Endothelial cell (in vitro differentiated cells): ENCODE measurements around the gene PDZD2. TPM values are rescaled to one million over a fixed set of nuclear protein-coding genes. Genes with fewer than 3 reads are reported as not detected.

Source experiments
- DNase-seq: peaks from one replicate; pipeline ENCODE4 v3.0.0; 2021; ENCODE audit warnings: low spot score
- H3K27ac Mint-ChIP-seq: one replicate; pipeline ENCODE4 v1.8.0; 2021; ENCODE audit warnings: mixed read lengths, inconsistent platforms; ENCODE audit not compliant: unreplicated experiment
- H3K27me3 Mint-ChIP-seq: one replicate; pipeline ENCODE4 v1.8.0; 2021; ENCODE audit warnings: mild to moderate bottlenecking, moderate library complexity, mixed read lengths, inconsistent platforms; ENCODE audit not compliant: unreplicated experiment
- H3K36me3 Mint-ChIP-seq: one replicate; pipeline ENCODE4 v1.8.0; 2021; ENCODE audit warnings: mild to moderate bottlenecking, low read depth, mixed read lengths, inconsistent platforms; ENCODE audit not compliant: unreplicated experiment
- H3K4me1 Mint-ChIP-seq: one replicate; pipeline ENCODE4 v1.8.0; 2021; ENCODE audit warnings: mild to moderate bottlenecking, mixed read lengths, inconsistent platforms; ENCODE audit not compliant: unreplicated experiment
- H3K4me3 Mint-ChIP-seq: one replicate; pipeline ENCODE4 v1.8.0; 2021; ENCODE audit warnings: mild to moderate bottlenecking, mixed read lengths, inconsistent platforms; ENCODE audit not compliant: unreplicated experiment
- H3K9me3 Mint-ChIP-seq: one replicate; pipeline ENCODE4 v1.8.0; 2021; ENCODE audit warnings: mixed read lengths, inconsistent platforms; ENCODE audit not compliant: unreplicated experiment
- CTCF ChIP-seq: fragments of 200-600 bp; sonication (generic); IDR thresholded peaks from one replicate; pipeline ENCODE4 v1.5.0; 2021; ENCODE audit warnings: antibody characterized with exemption; ENCODE audit not compliant: unreplicated experiment
- total RNA-seq: library from RNA; stranded (reverse); fragmentation: NEBNext Ultra II Directional; extraction: Animal tissue kit (Norgen Biotek cat#: 25700); gene quantifications from one replicate; pipeline ENCODE4 v1.2.1, GENCODE V29; 2021; ENCODE audit not compliant: unreplicated experiment

The PDZD2 gene
- total RNA-seq, 1 donor from 2014 or later = 71.1 TPM

GRCh38 chr5:32044434-32044833, 405.5 kb downstream of the PDZD2 start:
- Mint-ChIP-seq H3K4me3 (no peak overlapping the region), H3K4me1 (peaks cover 7% of the 10 kb centered on the region), H3K27ac (peak overlapping the region; percentile 53), H3K27me3 (peaks cover 5% of the 10 kb centered on the region), H3K9me3 (peaks cover 5% of the 10 kb centered on the region), H3K36me3 (peaks cover 49% of the 10 kb centered on the region)
- DNase-seq = no peak
- no peak for TF ChIP-seq CTCF

DNA sequence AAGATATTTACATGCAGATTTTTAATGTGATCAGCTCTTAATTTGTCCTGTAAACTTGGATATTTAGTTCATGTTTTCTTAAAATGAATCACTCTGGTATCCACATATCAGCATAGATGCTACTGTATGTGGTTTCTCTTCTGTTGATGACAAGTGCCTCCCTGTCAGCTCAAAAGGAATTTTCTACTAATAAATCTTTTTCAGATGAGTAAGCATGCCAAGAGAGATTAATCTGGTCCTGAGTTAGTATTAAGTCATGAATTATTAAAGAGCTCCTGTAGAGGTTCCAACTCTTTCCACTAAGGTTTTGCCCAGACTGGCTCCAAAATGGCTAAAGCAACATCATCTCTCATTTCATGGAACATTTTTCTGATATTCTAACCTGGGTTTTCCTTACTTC, 406.0 kb downstream of the PDZD2 start:
- Mint-ChIP-seq H3K36me3 (peaks cover 50% of the 10 kb centered on the region), H3K4me1 (peaks cover 7% of the 10 kb centered on the region), H3K27ac (no peak overlapping the region), H3K27me3 (peaks cover 5% of the 10 kb centered on the region), H3K9me3 (peaks cover 5% of the 10 kb centered on the region), H3K4me3 (no peak overlapping the region)
- no peak for TF ChIP-seq CTCF
- no peak for DNase-seq

- Mint-ChIP-seq H3K27me3 (peaks cover 3% of the 10 kb centered on the region), H3K27ac (no peak overlapping the region), H3K4me3 (no peak overlapping the region)
Measured at GRCh38 chr5:32047056-32047455, 408.1 kb downstream of the PDZD2 start.

DNA sequence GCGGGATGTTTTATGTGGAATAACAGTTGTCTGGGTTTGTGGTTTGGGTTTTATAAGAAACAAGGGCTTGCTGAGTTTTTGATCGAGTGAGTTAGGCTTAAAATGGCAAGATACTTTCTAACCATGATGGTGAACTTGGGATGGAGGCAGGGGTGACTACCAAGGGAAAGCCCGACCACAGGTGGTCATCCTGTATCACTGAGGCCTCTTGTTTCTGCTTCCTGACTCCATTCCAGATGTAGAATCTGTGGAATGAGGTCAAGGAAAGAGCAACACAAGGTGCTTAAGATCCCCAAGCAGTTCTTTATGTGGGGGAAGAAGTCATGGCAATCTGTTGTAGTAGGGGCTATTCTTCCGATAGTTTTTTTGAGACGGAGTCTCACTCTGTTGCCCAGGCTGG, 412.9 kb downstream of the PDZD2 start:
- Mint-ChIP-seq H3K27me3 (peaks cover 2% of the 10 kb centered on the region), H3K36me3 (peaks cover 48% of the 10 kb centered on the region), H3K4me1 (no peaks in the 10 kb centered on the region), H3K27ac (no peak overlapping the region), H3K4me3 (peak overlapping the region; percentile 0), H3K9me3 (no peaks in the 10 kb centered on the region)
- TF ChIP-seq CTCF = no peak
- DNase-seq = no peak

More at GRCh38 chr5:32047056-32047455, 408.1 kb downstream of the PDZD2 start:
- DNase-seq = no peak
- H3K4me1 Mint-ChIP-seq = peaks cover 7% of the 10 kb centered on the region
- no peak for TF ChIP-seq CTCF
- no peaks in the 10 kb centered on the region for H3K9me3 Mint-ChIP-seq
- H3K36me3 Mint-ChIP-seq = peaks cover 47% of the 10 kb centered on the region

- H3K27ac Mint-ChIP-seq = no peak overlapping the region
- H3K36me3 Mint-ChIP-seq = peaks cover 61% of the 10 kb centered on the region
- H3K27me3 Mint-ChIP-seq = peaks cover 2% of the 10 kb centered on the region
- DNase-seq = no peak
- no peak for TF ChIP-seq CTCF
- H3K9me3 Mint-ChIP-seq = no peaks in the 10 kb centered on the region
- H3K4me3 Mint-ChIP-seq = no peak overlapping the region
- no peaks in the 10 kb centered on the region for H3K4me1 Mint-ChIP-seq
Measured at GRCh38 chr5:32055891-32056866, 417.2 kb downstream of the PDZD2 start.
